Endodermal cell (in vitro differentiated cells): ENCODE results near the gene PRPS2. TPM values are rescaled to one million over a fixed set of nuclear protein-coding genes. Genes with fewer than 3 reads are reported as not detected.

Source experiments
- DNase-seq: peaks from one replicate; pipeline ENCODE4 v3.0.0-alpha.2; 2017
- H3K27ac ChIP-seq: 2 replicates; pipeline ENCODE4 v1.5.1; 2013; ENCODE audit warnings: mild to moderate bottlenecking, low read depth, low read length, moderate library complexity
- H3K27me3 ChIP-seq: 2 replicates; pipeline ENCODE4 v1.6.1; 2013; ENCODE audit warnings: mild to moderate bottlenecking, low read length, moderate library complexity; ENCODE audit not compliant: insufficient read depth, control insufficient read depth, poor library complexity, severe bottlenecking
- H3K36me3 ChIP-seq: 2 replicates; pipeline ENCODE4 v1.7.0; 2013; ENCODE audit warnings: mild to moderate bottlenecking, low read length, moderate library complexity; ENCODE audit not compliant: control insufficient read depth, insufficient read depth
- H3K4me1 ChIP-seq: one replicate; pipeline ENCODE4 v1.7.0; 2013; ENCODE audit warnings: low read length; ENCODE audit not compliant: control insufficient read depth, insufficient read depth
- H3K4me3 ChIP-seq: 2 replicates; pipeline ENCODE4 v1.5.1; 2013; ENCODE audit warnings: mild to moderate bottlenecking, low read length, moderate library complexity
- H3K9ac ChIP-seq: 2 replicates; pipeline ENCODE4 v1.6.1; 2013; ENCODE audit warnings: mild to moderate bottlenecking, low read length, moderate library complexity; ENCODE audit not compliant: poor library complexity, severe bottlenecking; ENCODE audit errors: extremely low read depth
- H3K9me3 ChIP-seq: 2 replicates; pipeline ENCODE4 v1.6.1; 2013; ENCODE audit warnings: mild to moderate bottlenecking, low read length, moderate library complexity; ENCODE audit not compliant: control insufficient read depth
- H3K27ac Mint-ChIP-seq: 2 replicates; pipeline ENCODE4 v1.8.0; 2020; ENCODE audit warnings: mixed read lengths
- H3K27me3 Mint-ChIP-seq: 2 replicates; pipeline ENCODE4 v1.8.0; 2021; ENCODE audit warnings: mild to moderate bottlenecking, mixed read lengths; ENCODE audit not compliant: insufficient read depth
- H3K36me3 Mint-ChIP-seq: 2 replicates; pipeline ENCODE4 v1.8.0; 2020; ENCODE audit warnings: low read depth, mixed read lengths
- H3K4me1 Mint-ChIP-seq: 2 replicates; pipeline ENCODE4 v1.8.0; 2020; ENCODE audit warnings: mixed read lengths
- H3K4me3 Mint-ChIP-seq: 2 replicates; pipeline ENCODE4 v1.8.0; 2020; ENCODE audit warnings: mild to moderate bottlenecking, moderate library complexity, mixed read lengths
- H3K9me3 Mint-ChIP-seq: 2 replicates; pipeline ENCODE4 v1.8.0; 2020; ENCODE audit warnings: mild to moderate bottlenecking, mixed read lengths
- CTCF ChIP-seq: fragments of 200-600 bp; sonication (generic); conservative IDR thresholded peaks from 2 replicates; pipeline ENCODE4 v1.5.0; 2021; ENCODE audit warnings: antibody characterized with exemption, mild to moderate bottlenecking
- WGBS, 2 experiments: methylation state at CpG; one replicate each; pipeline versions ENCODE4 v1.1.5 to v1.1.7; 2013; ENCODE audit warnings: missing lambda C conversion rate in 2 of 2, mixed read lengths in 1 of 2; ENCODE audit not compliant: insufficient coverage in 1 of 2, insufficient read length in 1 of 2; 5-methylcytosine and 5-hydroxymethylcytosine counted together
- total RNA-seq, 2 donors: library from RNA; stranded (reverse); fragmentation: NEBNext Ultra II Directional in 1 of 2; extraction: Animal tissue kit (Norgen Biotek cat#: 25700) in 1 of 2; gene quantifications; 2 replicates in 1 of 2; 3 replicates in 1 of 2; pipeline ENCODE4 v1.2.1, GENCODE V29; 2021

The PRPS2 gene
- total RNA-seq, 2 donors from 2014 or later: 12.4 to 17.2 TPM

DNA sequence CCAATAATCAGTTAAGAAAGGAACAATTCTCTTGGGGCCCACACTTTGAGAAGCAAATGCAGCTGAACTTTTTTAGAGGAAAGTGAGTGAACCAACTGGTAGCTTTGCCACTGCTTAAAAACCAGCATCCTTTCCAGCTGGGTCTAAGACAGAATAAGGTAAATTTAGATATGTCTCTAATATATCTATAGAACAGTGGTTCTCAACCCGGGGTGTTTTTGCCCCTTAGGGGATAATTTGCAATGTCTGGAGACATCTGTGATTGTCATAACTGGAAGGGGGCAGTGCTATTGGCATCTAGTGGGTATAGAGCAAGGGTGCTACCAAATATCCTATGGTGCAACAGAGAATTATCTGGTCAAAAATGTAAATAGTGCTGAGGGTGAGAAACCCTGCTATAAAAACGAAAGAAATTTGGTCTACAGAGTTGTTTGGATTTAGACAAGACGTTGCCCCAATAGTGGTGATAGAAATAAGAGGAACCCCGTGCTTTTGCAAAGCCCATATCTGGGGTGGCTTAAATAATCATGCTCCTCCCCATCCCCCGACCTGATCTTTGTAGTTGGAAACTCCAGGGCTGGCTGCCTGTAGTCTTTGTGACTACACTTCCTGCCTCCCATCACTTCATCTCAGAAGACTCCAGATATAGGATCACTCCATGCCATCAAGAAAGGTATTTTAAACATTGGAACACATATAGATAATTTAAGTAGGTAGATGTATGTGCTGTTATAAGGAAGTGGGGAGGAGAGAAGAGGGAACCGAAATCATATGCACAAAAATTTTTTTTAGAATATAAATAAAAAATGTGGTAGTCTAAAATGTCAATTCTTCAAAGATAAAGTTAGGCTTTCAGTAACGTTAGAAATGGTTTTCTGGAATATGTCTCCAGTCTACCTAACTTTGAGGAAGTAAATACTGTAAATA, 75.5 kb downstream of the PRPS2 start, which contains the start of gene TLR7:
TLR7 (plus strand) TSS at position 622 of the 927 bp plus-strand sequence. CDS start 507 bp downstream, outside the sequence.
- TF ChIP-seq CTCF: no peak
- Mint-ChIP-seq H3K27ac (no peak within 1 kb of the TSS), H3K27me3 (no peaks in the 10 kb centered on the region), H3K36me3 (no peaks in the 10 kb centered on the region), H3K9me3 (peaks cover 77% of the 10 kb centered on the region), H3K4me1 (no peaks in the 10 kb centered on the region), H3K4me3 (no peak within 1 kb of the TSS)
- H3K4me3 ChIP-seq: no peak within 1 kb of the TSS
- H3K9me3 ChIP-seq: peaks cover 4% of the 10 kb centered on the region
- H3K27ac ChIP-seq: no peak within 1 kb of the TSS
- H3K9ac ChIP-seq: no peak within 1 kb of the TSS
- no peaks in the 10 kb centered on the region for H3K36me3 ChIP-seq
- WGBS, 2 experiments: 80 to 83% methylated on average over 1 to 6 of the region's 7 CpGs
- DNase-seq: no peak
- no peaks in the 10 kb centered on the region for H3K4me1 ChIP-seq
- H3K27me3 ChIP-seq: no peaks in the 10 kb centered on the region

DNA sequence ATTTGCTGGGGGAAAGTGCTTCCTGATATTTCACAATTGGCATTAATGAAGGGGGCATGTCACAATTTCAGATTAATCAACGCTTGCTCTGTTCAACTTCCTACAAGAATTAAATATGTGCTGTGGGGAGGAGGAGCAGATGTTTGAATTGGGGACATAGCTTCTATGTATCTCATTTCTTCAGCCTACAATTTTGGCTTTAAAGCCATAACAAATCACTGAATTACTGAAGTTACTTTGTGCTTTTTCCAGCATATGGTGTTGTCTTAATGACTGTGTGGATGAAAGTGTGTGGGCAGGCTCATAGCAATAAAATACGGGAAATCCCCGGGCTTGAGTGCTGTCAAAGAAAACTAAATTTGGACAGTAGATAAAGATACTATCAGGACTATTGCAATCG, 76.5 kb downstream of the PRPS2 start:
- H3K9me3 Mint-ChIP-seq: peaks cover 76% of the 10 kb centered on the region
- no peaks in the 10 kb centered on the region for H3K36me3 ChIP-seq
- no peak overlapping the region for H3K9ac ChIP-seq
- H3K9me3 ChIP-seq: peaks cover 4% of the 10 kb centered on the region
- H3K27ac Mint-ChIP-seq: no peak overlapping the region
- no peaks in the 10 kb centered on the region for H3K27me3 Mint-ChIP-seq
- TF ChIP-seq CTCF: no peak
- no peaks in the 10 kb centered on the region for H3K36me3 Mint-ChIP-seq
- H3K4me3 ChIP-seq: no peak overlapping the region
- no peak overlapping the region for H3K4me3 Mint-ChIP-seq
- no peaks in the 10 kb centered on the region for H3K4me1 ChIP-seq
- no peaks in the 10 kb centered on the region for H3K27me3 ChIP-seq
- no peaks in the 10 kb centered on the region for H3K4me1 Mint-ChIP-seq
- DNase-seq: no peak
- no peak overlapping the region for H3K27ac ChIP-seq
- WGBS, 2 experiments: 95 to 100% methylated on average over 3 of the region's 4 CpGs

DNA sequence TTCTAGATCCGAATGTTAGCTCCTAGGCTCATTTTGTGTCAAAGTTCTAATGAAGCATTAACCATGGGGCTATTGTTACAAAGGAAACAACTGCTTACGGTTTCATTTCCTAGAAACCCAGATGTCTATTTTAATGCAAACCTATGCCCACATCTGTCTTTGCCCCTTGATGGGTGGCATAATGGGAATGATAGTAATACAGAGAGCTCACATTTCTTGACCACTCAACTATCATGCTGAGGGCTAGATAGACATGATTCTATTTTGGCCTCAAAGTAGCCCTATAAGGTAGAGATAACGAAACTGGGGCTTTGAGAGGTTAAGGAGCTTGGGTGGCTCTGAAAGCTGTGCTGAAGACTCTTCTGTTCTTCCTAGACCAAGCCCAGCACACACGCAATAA, 77.5 kb downstream of the PRPS2 start:
- Histone ChIP-seq H3K9ac (no peak overlapping the region), H3K9me3 (peaks cover 4% of the 10 kb centered on the region), H3K27me3 (no peaks in the 10 kb centered on the region), H3K4me1 (no peaks in the 10 kb centered on the region), H3K4me3 (no peak overlapping the region), H3K36me3 (no peaks in the 10 kb centered on the region), H3K27ac (no peak overlapping the region)
- Mint-ChIP-seq H3K36me3 (no peaks in the 10 kb centered on the region), H3K4me3 (no peak overlapping the region), H3K27ac (no peak overlapping the region), H3K4me1 (no peaks in the 10 kb centered on the region), H3K27me3 (no peaks in the 10 kb centered on the region), H3K9me3 (peaks cover 72% of the 10 kb centered on the region)
- no peak for TF ChIP-seq CTCF
- no peak for DNase-seq
- 90% methylated on average over 3 of the region's 4 CpGs; no CpG with 5 or more reads in 1 of the 2 experiments for WGBS, 2 experiments
